PFSK-1 (cell line): ENCODE data around the gene PCSK2.

Source experiments
- POLR2AphosphoS5 ChIP-seq: IDR thresholded peaks from 2 replicates; pipeline ENCODE4 v1.6.1; 2012; ENCODE audit warnings: low read depth, mild to moderate bottlenecking, control low read depth, low read length, moderate library complexity
- TF ChIP-seq, protein P1 (sequence below), 2 experiments: IDR thresholded peaks; 2 replicates each; pipeline versions ENCODE4 v1.6.1 to v1.8.0; 2011 to 2012; ENCODE audit warnings: low read depth in 2 of 2, low read length in 2 of 2, control low read depth in 1 of 2, inconsistent platforms in 1 of 2, mild to moderate bottlenecking in 1 of 2, moderate library complexity in 1 of 2; ENCODE audit not compliant: insufficient read depth in 1 of 2

DNA sequence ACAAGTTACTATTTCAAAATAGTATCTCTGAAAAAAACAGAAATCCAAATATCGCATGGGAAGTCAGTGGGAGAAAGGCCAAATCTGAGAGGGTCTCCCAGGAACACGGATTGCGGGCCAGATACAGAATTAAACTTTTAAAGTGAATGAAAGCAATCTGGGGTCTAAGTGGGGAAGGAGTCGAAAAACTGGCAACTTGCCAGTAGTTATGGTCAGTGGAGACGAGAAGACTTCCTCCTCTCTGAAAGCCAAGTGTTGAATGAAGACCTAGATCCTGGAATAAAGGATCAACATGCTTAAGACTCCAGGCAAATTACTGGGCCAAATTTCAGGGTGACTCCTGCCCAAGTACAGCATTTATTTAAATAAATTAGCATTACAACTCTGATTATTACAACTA lies 180.7 kb downstream of the PCSK2 start:
- TF ChIP-seq, protein P1, sequence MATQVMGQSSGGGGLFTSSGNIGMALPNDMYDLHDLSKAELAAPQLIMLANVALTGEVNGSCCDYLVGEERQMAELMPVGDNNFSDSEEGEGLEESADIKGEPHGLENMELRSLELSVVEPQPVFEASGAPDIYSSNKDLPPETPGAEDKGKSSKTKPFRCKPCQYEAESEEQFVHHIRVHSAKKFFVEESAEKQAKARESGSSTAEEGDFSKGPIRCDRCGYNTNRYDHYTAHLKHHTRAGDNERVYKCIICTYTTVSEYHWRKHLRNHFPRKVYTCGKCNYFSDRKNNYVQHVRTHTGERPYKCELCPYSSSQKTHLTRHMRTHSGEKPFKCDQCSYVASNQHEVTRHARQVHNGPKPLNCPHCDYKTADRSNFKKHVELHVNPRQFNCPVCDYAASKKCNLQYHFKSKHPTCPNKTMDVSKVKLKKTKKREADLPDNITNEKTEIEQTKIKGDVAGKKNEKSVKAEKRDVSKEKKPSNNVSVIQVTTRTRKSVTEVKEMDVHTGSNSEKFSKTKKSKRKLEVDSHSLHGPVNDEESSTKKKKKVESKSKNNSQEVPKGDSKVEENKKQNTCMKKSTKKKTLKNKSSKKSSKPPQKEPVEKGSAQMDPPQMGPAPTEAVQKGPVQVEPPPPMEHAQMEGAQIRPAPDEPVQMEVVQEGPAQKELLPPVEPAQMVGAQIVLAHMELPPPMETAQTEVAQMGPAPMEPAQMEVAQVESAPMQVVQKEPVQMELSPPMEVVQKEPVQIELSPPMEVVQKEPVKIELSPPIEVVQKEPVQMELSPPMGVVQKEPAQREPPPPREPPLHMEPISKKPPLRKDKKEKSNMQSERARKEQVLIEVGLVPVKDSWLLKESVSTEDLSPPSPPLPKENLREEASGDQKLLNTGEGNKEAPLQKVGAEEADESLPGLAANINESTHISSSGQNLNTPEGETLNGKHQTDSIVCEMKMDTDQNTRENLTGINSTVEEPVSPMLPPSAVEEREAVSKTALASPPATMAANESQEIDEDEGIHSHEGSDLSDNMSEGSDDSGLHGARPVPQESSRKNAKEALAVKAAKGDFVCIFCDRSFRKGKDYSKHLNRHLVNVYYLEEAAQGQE (IDR thresholded peaks at IDR 0.05; ENCODE audit: insufficient read depth in 1 of 2, low read depth in 2 of 2, low read length in 2 of 2), result no peak
- TF ChIP-seq POLR2AphosphoS5, result no peak
